Trophoblast cell (in vitro differentiated cells and primary cell): ENCODE data around the gene HOXA4.

Experiments
- DNase-seq, 2 donors: peaks; one replicate each; pipeline ENCODE4 v3.0.0-alpha.2; 2016
- H2AFZ ChIP-seq: 2 replicates; pipeline ENCODE4 v1.6.1; 2013; ENCODE audit warnings: low read length, moderate library complexity, mild to moderate bottlenecking; ENCODE audit not compliant: insufficient read depth, poor library complexity
- H2AK5ac ChIP-seq: 2 replicates; pipeline ENCODE4 v1.6.1; 2013; ENCODE audit warnings: mild to moderate bottlenecking, low read length
- H2BK120ac ChIP-seq: 2 replicates; pipeline ENCODE4 v1.6.1; 2013; ENCODE audit warnings: low read length, mild to moderate bottlenecking, moderate library complexity; ENCODE audit not compliant: insufficient read depth, poor library complexity
- H2BK12ac ChIP-seq: 2 replicates; pipeline ENCODE4 v1.6.1; 2013; ENCODE audit warnings: mild to moderate bottlenecking, low read length, moderate library complexity
- H2BK5ac ChIP-seq: 2 replicates; pipeline ENCODE4 v1.6.1; 2013; ENCODE audit warnings: low read length, low read depth, moderate library complexity, mild to moderate bottlenecking; ENCODE audit not compliant: poor library complexity
- H3K14ac ChIP-seq: 2 replicates; pipeline ENCODE4 v1.6.1; 2013; ENCODE audit warnings: mild to moderate bottlenecking, low read length
- H3K18ac ChIP-seq: 2 replicates; pipeline ENCODE4 v1.6.1; 2013; ENCODE audit warnings: mild to moderate bottlenecking, low read length
- H3K23ac ChIP-seq: 2 replicates; pipeline ENCODE4 v1.6.1; 2013; ENCODE audit warnings: low read length
- H3K27ac ChIP-seq: 2 replicates; pipeline ENCODE4 v1.5.1; 2013; ENCODE audit warnings: low read depth, mild to moderate bottlenecking, inconsistent platforms, low read length, moderate library complexity
- H3K27me3 ChIP-seq: 2 replicates; pipeline ENCODE4 v1.6.1; 2013; ENCODE audit warnings: inconsistent platforms, mild to moderate bottlenecking, low read length, moderate library complexity; ENCODE audit not compliant: insufficient read depth
- H3K36me3 ChIP-seq, 2 experiments: 1 replicate in 1 of 2; 2 replicates in 1 of 2; pipeline ENCODE4 v1.6.1; 2013; ENCODE audit warnings: low read length in 2 of 2, mild to moderate bottlenecking in 2 of 2, moderate library complexity in 1 of 2; ENCODE audit not compliant: insufficient read depth in 2 of 2, control insufficient read depth in 1 of 2
- H3K4ac ChIP-seq: 2 replicates; pipeline ENCODE4 v1.6.1; 2013; ENCODE audit warnings: low read depth, mild to moderate bottlenecking, low read length, moderate library complexity
- H3K4me1 ChIP-seq, 2 experiments: 1 replicate in 1 of 2; 2 replicates in 1 of 2; pipeline ENCODE4 v1.6.1; 2013; ENCODE audit warnings: low read length in 2 of 2, mild to moderate bottlenecking in 2 of 2, moderate library complexity in 1 of 2; ENCODE audit not compliant: insufficient read depth in 2 of 2, control insufficient read depth in 1 of 2
- H3K4me2 ChIP-seq: 2 replicates; pipeline ENCODE4 v1.6.1; 2013; ENCODE audit warnings: inconsistent platforms, mild to moderate bottlenecking, low read length, moderate library complexity
- H3K4me3 ChIP-seq: 2 replicates; pipeline ENCODE4 v1.5.1; 2013; ENCODE audit warnings: mild to moderate bottlenecking, low read depth, low read length, inconsistent platforms
- H3K79me1 ChIP-seq: one replicate; pipeline ENCODE4 v1.6.1; 2013; ENCODE audit warnings: low read length
- H3K79me2 ChIP-seq: 2 replicates; pipeline ENCODE4 v1.6.1; 2013; ENCODE audit warnings: low read length, mild to moderate bottlenecking; ENCODE audit not compliant: control insufficient read depth, insufficient read depth, poor library complexity
- H3K9ac ChIP-seq: 2 replicates; pipeline ENCODE4 v1.6.1; 2013; ENCODE audit warnings: mild to moderate bottlenecking, low read length
- H3K9me3 ChIP-seq: 2 replicates; pipeline ENCODE4 v1.6.1; 2013; ENCODE audit warnings: low read depth, mild to moderate bottlenecking, control low read depth, inconsistent platforms, low read length; ENCODE audit not compliant: insufficient read depth
- H4K12ac ChIP-seq: 2 replicates; pipeline ENCODE4 v1.6.1; 2013; ENCODE audit warnings: low read depth, mild to moderate bottlenecking, low read length, moderate library complexity
- H4K8ac ChIP-seq: 2 replicates; pipeline ENCODE4 v1.6.1; 2013; ENCODE audit warnings: low read depth, mild to moderate bottlenecking, low read length, moderate library complexity
- H4K91ac ChIP-seq: one replicate; pipeline ENCODE4 v1.6.1; 2013; ENCODE audit warnings: low read depth, mild to moderate bottlenecking, low read length, moderate library complexity
- WGBS: extraction: QIAGEN DNeasy Blood & Tissue Kit; methylation state at CpG from one replicate; pipeline ENCODE4 v1.1.7; 2013; ENCODE audit warnings: missing lambda C conversion rate; ENCODE audit not compliant: insufficient read length, insufficient coverage; ENCODE audit errors: extremely low coverage; 5-methylcytosine and 5-hydroxymethylcytosine counted together

HOXA4 gene

GRCh38 chr7:27148756-27149641 lies 18.4 kb upstream of the HOXA4 start:
- no peaks in the 10 kb centered on the region for H3K36me3 ChIP-seq
- no peak overlapping the region for H3K14ac ChIP-seq
- peaks cover 43% of the 10 kb centered on the region for H3K9me3 ChIP-seq
- peaks cover 89% of the 10 kb centered on the region for H3K27me3 ChIP-seq
- WGBS = no CpG with 5 or more reads among the region's 30 CpGs
- H3K18ac ChIP-seq = no peak overlapping the region
- H3K4ac ChIP-seq = no peak overlapping the region
- H4K91ac ChIP-seq = no peak overlapping the region
- no peaks in the 10 kb centered on the region for H3K4me1 ChIP-seq
- H2AFZ ChIP-seq = no peak overlapping the region
- H3K9ac ChIP-seq = no peak overlapping the region
- no peak overlapping the region for H2AK5ac ChIP-seq
- H2BK5ac ChIP-seq = no peak overlapping the region
- no peak overlapping the region for H3K27ac ChIP-seq
- H4K8ac ChIP-seq = no peak overlapping the region
- no peak for DNase-seq
- no peaks in the 10 kb centered on the region for H3K79me1 ChIP-seq
- H3K23ac ChIP-seq = no peak overlapping the region
- H3K4me2 ChIP-seq = no peak overlapping the region
- no peak overlapping the region for H3K4me3 ChIP-seq
- H4K12ac ChIP-seq = no peak overlapping the region
- no peaks in the 10 kb centered on the region for H3K79me2 ChIP-seq
- H2BK120ac ChIP-seq = no peak overlapping the region
- no peak overlapping the region for H2BK12ac ChIP-seq

- Histone ChIP-seq H2AFZ (no peak overlapping the region), H2BK5ac (no peak overlapping the region), H2BK120ac (no peak overlapping the region), H3K4me1 (peaks cover under 1 to 7% of the 10 kb centered on the region in 2 experiments), H3K9ac (no peak overlapping the region), H3K14ac (no peak overlapping the region), H3K4me2 (no peak overlapping the region), H3K79me1 (no peaks in the 10 kb centered on the region), H2AK5ac (no peak overlapping the region), H2BK12ac (no peak overlapping the region), H3K79me2 (no peaks in the 10 kb centered on the region), H4K12ac (no peak overlapping the region), H3K36me3 (no peaks in the 10 kb centered on the region), H4K91ac (no peak overlapping the region), H3K4me3 (no peak overlapping the region), H3K27me3 (peaks cover 90% of the 10 kb centered on the region), H3K23ac (no peak overlapping the region), H3K18ac (no peak overlapping the region), H3K9me3 (peaks cover 44% of the 10 kb centered on the region), H3K4ac (no peak overlapping the region), H4K8ac (no peak overlapping the region), H3K27ac (no peak overlapping the region)
- WGBS = no CpG with 5 or more reads among the region's 28 CpGs
- no peak for DNase-seq
Observed at GRCh38 chr7:27148031-27148755, 17.6 kb upstream of the HOXA4 start.

GRCh38 chr7:27147199-27148030 lies 16.9 kb upstream of the HOXA4 start, which contains the start of gene HOXA6:
HOXA6 (minus strand) TSS chr7:27147774; CDS start chr7:27147749, 25 bp downstream.
- Histone ChIP-seq H3K4me2 (no peak within 1 kb of the TSS), H3K23ac (no peak within 1 kb of the TSS), H3K27ac (no peak within 1 kb of the TSS), H2BK120ac (no peak within 1 kb of the TSS), H4K12ac (no peak within 1 kb of the TSS), H3K14ac (no peak within 1 kb of the TSS), H3K27me3 (peaks cover 90% of the 10 kb centered on the region), H4K8ac (no peak within 1 kb of the TSS), H3K79me1 (no peaks in the 10 kb centered on the region), H3K4me1 (peaks cover 3 to 11% of the 10 kb centered on the region in 2 experiments), H2AK5ac (no peak within 1 kb of the TSS), H3K4ac (no peak within 1 kb of the TSS), H3K36me3 (no peaks in the 10 kb centered on the region), H2AFZ (no peak within 1 kb of the TSS), H3K18ac (no peak within 1 kb of the TSS), H3K79me2 (no peaks in the 10 kb centered on the region), H2BK12ac (no peak within 1 kb of the TSS), H2BK5ac (no peak within 1 kb of the TSS), H3K9ac (no peak within 1 kb of the TSS), H4K91ac (no peak within 1 kb of the TSS), H3K4me3 (no peak within 1 kb of the TSS), H3K9me3 (peaks cover 42% of the 10 kb centered on the region)
- no CpG with 5 or more reads among the region's 63 CpGs for WGBS
- no peak for DNase-seq

GRCh38 chr7:27146491-27147198 lies 16.1 kb upstream of the HOXA4 start:
- Histone ChIP-seq H3K4me2 (no peak overlapping the region), H2AFZ (no peak overlapping the region), H3K4me3 (no peak overlapping the region), H2BK120ac (no peak overlapping the region), H3K4me1 (peaks cover 3 to 11% of the 10 kb centered on the region in 2 experiments), H3K18ac (no peak overlapping the region), H3K36me3 (no peaks in the 10 kb centered on the region), H2BK5ac (no peak overlapping the region), H4K91ac (no peak overlapping the region), H3K79me2 (no peaks in the 10 kb centered on the region), H3K23ac (no peak overlapping the region), H3K9me3 (peaks cover 42% of the 10 kb centered on the region), H4K12ac (no peak overlapping the region), H3K27ac (no peak overlapping the region), H3K14ac (no peak overlapping the region), H3K27me3 (peaks cover 90% of the 10 kb centered on the region), H3K79me1 (no peaks in the 10 kb centered on the region), H2BK12ac (no peak overlapping the region), H4K8ac (no peak overlapping the region), H3K4ac (no peak overlapping the region), H2AK5ac (no peak overlapping the region), H3K9ac (no peak overlapping the region)
- no peak for DNase-seq
- WGBS = no CpG with 5 or more reads among the region's 5 CpGs
